HEK293 (cell line): ENCODE results near the gene SLMAP.

Experiments used
- CTCF ChIA-PET: fragments of 350-600 bp; formaldehyde crosslinking; extraction: SDS; loops from one replicate; lab custom pipeline; 2021; ENCODE audit warnings: antibody characterized with exemption; lab: Yijun Ruan, JAX
- POLR2A ChIA-PET: fragments of 300-600 bp; formaldehyde crosslinking; extraction: SDS; loops from one replicate; lab custom pipeline; 2020; ENCODE audit warnings: antibody characterized with exemption, inconsistent platforms; lab: Yijun Ruan, JAX
- H3K27ac ChIP-seq: fragments of 200-500 bp; sonication (Bioruptor generic); 2 replicates; pipeline ENCODE4 v1.5.1; 2014; ENCODE audit warnings: low read depth, low read length, control low read depth, inconsistent platforms; ENCODE audit errors: extremely low read depth
- H3K36me3 ChIP-seq, 2 experiments: fragments of 200-500 bp in 1 of 2; sonication (Bioruptor generic) in 1 of 2; 1 replicate in 1 of 2; 2 replicates in 1 of 2; pipeline ENCODE4 v1.5.1; 2014 to 2017; ENCODE audit warnings: inconsistent platforms in 2 of 2, low read length in 2 of 2; ENCODE audit not compliant: control insufficient read depth in 2 of 2, insufficient read depth in 1 of 2
- H3K4me1 ChIP-seq: fragments of 200-500 bp; sonication (Bioruptor generic); 2 replicates; pipeline ENCODE4 v1.5.1; 2014; ENCODE audit warnings: mild to moderate bottlenecking, low read length, inconsistent platforms; ENCODE audit not compliant: control insufficient read depth, insufficient read depth
- H3K4me3 ChIP-seq: 2 replicates; pipeline ENCODE4 v1.5.1; 2011; ENCODE audit warnings: low read depth, mild to moderate bottlenecking, control low read depth, low read length, moderate library complexity
- H3K9me3 ChIP-seq: fragments of 200-500 bp; sonication (Bioruptor generic); 2 replicates; pipeline ENCODE4 v1.5.1; 2014; ENCODE audit warnings: low read depth, low read length, inconsistent platforms; ENCODE audit not compliant: control insufficient read depth, insufficient read depth
- AEBP2 ChIP-seq: fragments of 450-650 bp; formaldehyde crosslinking; IDR thresholded peaks from 2 replicates; pipeline ENCODE4 v1.5.1; 2016; ENCODE audit warnings: missing biosample characterization, missing genetic modification characterization, borderline replicate concordance
- CTCF ChIP-seq: fragments of 450-650 bp; formaldehyde crosslinking; IDR thresholded peaks from 2 replicates; pipeline ENCODE4 v1.5.1; 2016; ENCODE audit warnings: missing biosample characterization, missing genetic modification characterization
- HOXD13 ChIP-seq: sonication (generic); formaldehyde crosslinking; IDR thresholded peaks from 2 replicates; pipeline ENCODE4 v1.8.0; 2022; ENCODE audit warnings: missing genetic modification reagents, borderline replicate concordance
- PRDM1 ChIP-seq: fragments of 450-650 bp; formaldehyde crosslinking; IDR thresholded peaks from 2 replicates; pipeline ENCODE4; 2016; ENCODE audit warnings: missing biosample characterization, missing genetic modification characterization
- WT1 ChIP-seq: fragments of 450-650 bp; formaldehyde crosslinking; IDR thresholded peaks from 2 replicates; pipeline ENCODE4 v1.5.1; 2016; ENCODE audit warnings: missing biosample characterization, missing genetic modification characterization
- ZFP41 ChIP-seq: fragments of 450-650 bp; formaldehyde crosslinking; IDR thresholded peaks from 2 replicates; pipeline ENCODE4 v1.5.1; 2016; ENCODE audit warnings: missing biosample characterization, missing genetic modification characterization, borderline replicate concordance
- ZNF175 ChIP-seq: fragments of 450-650 bp; formaldehyde crosslinking; IDR thresholded peaks from 2 replicates; pipeline ENCODE4 v1.5.1; 2016; ENCODE audit warnings: missing biosample characterization, missing genetic modification characterization
- ZNF2 ChIP-seq: fragments of 450-650 bp; formaldehyde crosslinking; IDR thresholded peaks from 2 replicates; pipeline ENCODE4 v1.5.1; 2016; ENCODE audit warnings: missing biosample characterization, missing genetic modification characterization
- ZNF510 ChIP-seq: fragments of 450-650 bp; formaldehyde crosslinking; IDR thresholded peaks from 2 replicates; pipeline ENCODE4 v1.5.1; 2018; ENCODE audit warnings: mild to moderate bottlenecking, missing genetic modification characterization, missing biosample characterization; ENCODE audit not compliant: insufficient replicate concordance
- ZNF521 ChIP-seq: fragments of 450-650 bp; formaldehyde crosslinking; IDR thresholded peaks from 2 replicates; pipeline ENCODE4 v1.5.1; 2017; ENCODE audit warnings: missing biosample characterization, mild to moderate bottlenecking, missing genetic modification characterization
- ZNF529 ChIP-seq: fragments of 450-650 bp; formaldehyde crosslinking; IDR thresholded peaks from 2 replicates; pipeline ENCODE4 v1.5.1; 2017; ENCODE audit warnings: missing genetic modification characterization, missing biosample characterization; ENCODE audit not compliant: insufficient replicate concordance
- ZNF555 ChIP-seq: fragments of 450-650 bp; formaldehyde crosslinking; conservative IDR thresholded peaks from 2 replicates; pipeline ENCODE4 v1.5.1; 2017; ENCODE audit warnings: missing biosample characterization, mild to moderate bottlenecking, missing genetic modification characterization, inconsistent platforms
- ZNF558 ChIP-seq: fragments of 450-650 bp; formaldehyde crosslinking; IDR thresholded peaks from 2 replicates; pipeline ENCODE4 v1.5.1; 2016; ENCODE audit warnings: missing biosample characterization, missing genetic modification characterization
- ZNF670 ChIP-seq: fragments of 450-650 bp; formaldehyde crosslinking; IDR thresholded peaks from 2 replicates; pipeline ENCODE4 v1.5.1; 2016; ENCODE audit warnings: missing biosample characterization, missing genetic modification characterization, low read depth
- ZNF677 ChIP-seq: fragments of 450-650 bp; IDR thresholded peaks from 2 replicates; pipeline ENCODE4 v1.5.0; 2018; ENCODE audit warnings: missing biosample characterization, mild to moderate bottlenecking, missing genetic modification characterization, moderate library complexity
- ZNF76 ChIP-seq: fragments of 450-650 bp; formaldehyde crosslinking; IDR thresholded peaks from 2 replicates; pipeline ENCODE4; 2016; ENCODE audit warnings: low read depth, missing biosample characterization, missing genetic modification characterization, borderline replicate concordance
- ZNF837 ChIP-seq: fragments of 450-650 bp; formaldehyde crosslinking; IDR thresholded peaks from 2 replicates; pipeline ENCODE4 v1.5.1; 2016; ENCODE audit warnings: missing biosample characterization, missing genetic modification characterization

The SLMAP gene

GRCh38 chr3:57917601-57918000 lies 161.5 kb downstream of the SLMAP start:
- CTCF ChIA-PET, result no interaction called here
- TF ChIP-seq ZNF2 (tag by site-specific recombination) (no peak), ZFP41 (tag by site-specific recombination) (no peak), ZNF521 (tag by site-specific recombination) (no peak), ZNF837 (tag by site-specific recombination) (no peak), ZNF76 (no peak), ZNF529 (no peak), ZNF670 (tag by site-specific recombination) (no peak), WT1 (tag by site-specific recombination) (no peak)
- TF ChIP-seq, all 188 proteins: peak for 0
- POLR2A ChIA-PET, result no interaction called here

GRCh38 chr3:57918123-57918837 lies 162.2 kb downstream of the SLMAP start:
- no peak overlapping the region for H3K4me3 ChIP-seq
- TF ChIP-seq ZNF510 (tag by site-specific recombination), result no peak
- no peak for TF ChIP-seq ZNF677 (tag by site-specific recombination)
- TF ChIP-seq ZNF175 (tag by site-specific recombination), result no peak
- TF ChIP-seq HOXD13 (CRISPR knock-in tag), result no peak
- TF ChIP-seq CTCF (tag by site-specific recombination), result no peak
- no peak for TF ChIP-seq ZNF558 (tag by site-specific recombination)
- no peak for TF ChIP-seq AEBP2
- no peaks in the 10 kb centered on the region for H3K9me3 ChIP-seq
- POLR2A ChIA-PET, result no interaction called here
- no peak overlapping the region for H3K27ac ChIP-seq
- no peaks in the 10 kb centered on the region for H3K4me1 ChIP-seq
- CTCF ChIA-PET, result interaction anchor here (0.5 kb wide), 1 partner anchor 9 kb away, joined by 5 read pairs; no protein-coding TSS in a partner anchor
- peaks cover 14 to 62% of the 10 kb centered on the region in 2 experiments for H3K36me3 ChIP-seq

More at GRCh38 chr3:57917601-57918000, 161.5 kb downstream of the SLMAP start:
- Histone ChIP-seq H3K9me3 (no peaks in the 10 kb centered on the region), H3K4me3 (no peak overlapping the region), H3K36me3 (peaks cover 14 to 55% of the 10 kb centered on the region in 2 experiments), H3K27ac (no peak overlapping the region), H3K4me1 (no peaks in the 10 kb centered on the region)

GRCh38 chr3:57919987-57920386 lies 163.9 kb downstream of the SLMAP start:
- ChIA-PET POLR2A (no interaction called here), CTCF (no interaction called here)
- Histone ChIP-seq H3K36me3 (peaks cover 5 to 59% of the 10 kb centered on the region in 2 experiments), H3K27ac (no peak overlapping the region), H3K4me3 (no peak overlapping the region), H3K9me3 (no peaks in the 10 kb centered on the region), H3K4me1 (no peaks in the 10 kb centered on the region)
- TF ChIP-seq ZNF555 (tag by site-specific recombination), result no peak
- TF ChIP-seq PRDM1 (tag by site-specific recombination), result 0 out of 2 replicates have a peak, but pooled peaks have one; percentile 16
